Gastrocnemius medialis (tissue), 4 donors: ENCODE results near the gene MAP3K5. TPM values are rescaled to one million over a fixed set of nuclear protein-coding genes. Genes with fewer than 3 reads are reported as not detected.

Experiments used
- ATAC-seq, 2 donors: fragments of 150-250 bp; one replicate each; pipeline ENCODE4 v1.9.1; 2016
- DNase-seq, 2 donors: peaks; one replicate each; pipeline ENCODE4 v3.0.0-alpha.2; 2019
- H3K27ac ChIP-seq, 4 donors: fragments of 200-600 bp; sonication (generic); 1 replicate in 1 of 4; 2 replicates in 3 of 4; pipeline ENCODE4 v1.5.1; 2016 to 2018; ENCODE audit warnings: mild to moderate bottlenecking in 2 of 4, moderate library complexity in 1 of 4
- H3K27me3 ChIP-seq, 3 donors: fragments of 200-600 bp; sonication (generic) in 2 of 3; 1 replicate in 1 of 3; 2 replicates in 2 of 3; pipeline versions ENCODE4 v1.5.1 to v1.6.0; 2016 to 2019; ENCODE audit warnings: mild to moderate bottlenecking in 1 of 3, moderate library complexity in 1 of 3
- H3K36me3 ChIP-seq, 2 donors: fragments of 200-600 bp; sonication (generic) in 1 of 2; one replicate each; pipeline ENCODE4 v1.5.1; 2017 to 2018
- H3K4me1 ChIP-seq, 2 donors: fragments of 200-600 bp; sonication (generic) in 1 of 2; one replicate each; pipeline ENCODE4 v1.5.1; 2016 to 2017; ENCODE audit warnings: mild to moderate bottlenecking in 2 of 2
- H3K4me3 ChIP-seq, 4 donors: fragments of 200-600 bp; sonication (generic) in 3 of 4; 1 replicate in 1 of 4; 2 replicates in 3 of 4; pipeline ENCODE4 v1.5.1; 2016 to 2019; ENCODE audit warnings: mild to moderate bottlenecking in 2 of 4
- H3K9me3 ChIP-seq, 3 donors: fragments of 200-600 bp; sonication (generic) in 2 of 3; 1 replicate in 1 of 3; 2 replicates in 2 of 3; pipeline ENCODE4 v1.5.1; 2016 to 2019
- CTCF ChIP-seq, 5 experiments: fragments of 450-650 bp in 3 of 5; fragments of 200-600 bp in 2 of 5; sonication (generic) in 2 of 5; IDR thresholded peaks in 4 of 5; conservative IDR thresholded peaks in 1 of 5; 1 replicate in 4 of 5; 2 replicates in 1 of 5; pipeline ENCODE4 v1.5.1; 2016 to 2019; ENCODE audit warnings: antibody characterized with exemption in 5 of 5, mild to moderate bottlenecking in 3 of 5, moderate library complexity in 3 of 5
- POLR2A ChIP-seq, 2 donors: fragments of 450-650 bp; IDR thresholded peaks; one replicate each; pipeline ENCODE4 v1.6.1; 2017; ENCODE audit warnings: antibody characterized with exemption in 2 of 2, mild to moderate bottlenecking in 2 of 2, moderate library complexity in 2 of 2
- in situ Hi-C, 4 donors: fragments of 200-750 bp; cut with MboI; loops; one replicate each; pipeline versions ENCODE4 v1.15.0 to v1.8.0; 2017; ENCODE audit warnings: low sequenced_read_pairs in 4 of 4
- intact Hi-C: fragments of 100-400 bp; cut with DNase I; formaldehyde crosslinking; loops from one replicate; pipeline ENCODE4 v1.15.1; 2023; ENCODE audit warnings: low total_unique reads
- total RNA-seq, 4 donors: library from RNA; depleted of rRNA; stranded (reverse); fragments of >200 nt; gene quantifications; one replicate each; pipeline versions ENCODE4 v1.1.0 to v1.2.3, GENCODE V29; 2016

MAP3K5 gene
- total RNA-seq, 4 donors from 2014 or later, result 2.9 to 46.9 (median 4.9) TPM

- peaks cover 8 to 17% of the 10 kb centered on the region in 2 donors for H3K4me1 ChIP-seq
- in situ Hi-C loops, result loop anchor here in 3 of 4 donors (5.0 to 10.0 kb wide), 2 partner anchors 150 to 153 kb away; partner anchors contain the start of gene MAP3K5 (in 3 of the 3)
- TF ChIP-seq CTCF (IDR thresholded peaks at IDR 0.05 in 4 of 5, conservative IDR thresholded peaks at IDR 0.05 in 1 of 5) (no peak), POLR2A (IDR thresholded peaks at IDR 0.05) (no peak)
- intact Hi-C loops, result loop anchor here (2.0 kb wide), 1 partner anchor 15 kb away; no protein-coding TSS in a partner anchor
- H3K27ac ChIP-seq, result no peak overlapping the region
- no peak overlapping the region for H3K4me3 ChIP-seq
- ATAC-seq (no peak), DNase-seq (no peak)
- no peaks in the 10 kb centered on the region for H3K27me3 ChIP-seq
- H3K9me3 ChIP-seq, result no peaks in the 10 kb centered on the region
- no peaks in the 10 kb centered on the region for H3K36me3 ChIP-seq
Observed at GRCh38 chr6:136641873-136642465, 150.3 kb downstream of the MAP3K5 start.

GRCh38 chr6:136641166-136641565, 151.1 kb downstream of the MAP3K5 start:
- no peak overlapping the region for H3K4me3 ChIP-seq
- ATAC-seq (no peak), DNase-seq (no peak)
- H3K27me3 ChIP-seq, result no peaks in the 10 kb centered on the region
- intact Hi-C loops, result no loop called here
- H3K36me3 ChIP-seq, result no peaks in the 10 kb centered on the region
- H3K4me1 ChIP-seq, result peaks cover 8 to 10% of the 10 kb centered on the region in 2 donors
- in situ Hi-C loops, result loop anchor here in 3 of 4 donors (5.0 to 10.0 kb wide), 2 partner anchors 151 to 154 kb away; partner anchors contain the start of gene MAP3K5 (in 3 of the 3)
- TF ChIP-seq CTCF (IDR thresholded peaks at IDR 0.05 in 4 of 5, conservative IDR thresholded peaks at IDR 0.05 in 1 of 5) (no peak), POLR2A (IDR thresholded peaks at IDR 0.05) (no peak)
- H3K27ac ChIP-seq, result no peak overlapping the region
- H3K9me3 ChIP-seq, result no peaks in the 10 kb centered on the region

- Histone ChIP-seq H3K4me1 (peaks cover 8 to 9% of the 10 kb centered on the region in 2 donors), H3K9me3 (no peaks in the 10 kb centered on the region), H3K4me3 (no peak overlapping the region), H3K36me3 (no peaks in the 10 kb centered on the region), H3K27ac (no peak overlapping the region), H3K27me3 (no peaks in the 10 kb centered on the region)
- peak in 1 of 2 donors; percentile 75 for ATAC-seq
- in situ Hi-C loops (loop anchor here in 3 of 4 donors (5.0 to 10.0 kb wide), 2 partner anchors 152 to 154 kb away; partner anchors contain the start of gene MAP3K5 (in 3 of the 3)), intact Hi-C loops (no loop called here)
- DNase-seq, result peak; percentile 7 to 27
- TF ChIP-seq POLR2A (IDR thresholded peaks at IDR 0.05) (no peak), CTCF (IDR thresholded peaks at IDR 0.05 in 4 of 5, conservative IDR thresholded peaks at IDR 0.05 in 1 of 5) (no peak)
Observed at GRCh38 chr6:136640132-136640915, 152.0 kb downstream of the MAP3K5 start.

GRCh38 chr6:136639702-136640101, 152.6 kb downstream of the MAP3K5 start:
- Histone ChIP-seq H3K4me3 (no peak overlapping the region), H3K9me3 (no peaks in the 10 kb centered on the region), H3K27ac (no peak overlapping the region), H3K36me3 (no peaks in the 10 kb centered on the region), H3K27me3 (no peaks in the 10 kb centered on the region), H3K4me1 (peaks cover 8% of the 10 kb centered on the region in 2 donors)
- in situ Hi-C loops (loop anchor here in 3 of 4 donors (5.0 to 10.0 kb wide), 2 partner anchors 153 to 155 kb away; partner anchors contain the start of gene MAP3K5 (in 3 of the 3)), intact Hi-C loops (no loop called here)
- ATAC-seq (no peak), DNase-seq (no peak)
- TF ChIP-seq POLR2A (IDR thresholded peaks at IDR 0.05), result no peak
- no peak for TF ChIP-seq CTCF (IDR thresholded peaks at IDR 0.05 in 4 of 5, conservative IDR thresholded peaks at IDR 0.05 in 1 of 5)
